GM18909 (cell line): ENCODE measurements around the gene ZNF385D.
"Not testable (repeated sequence)": the region's sequence is repeated elsewhere in the genome, so short reads cannot be mapped to it uniquely, and the experiment has no call there.

Experiments used
- ATAC-seq: cut with Tn5 transposase; IDR thresholded peaks from one replicate; pipeline ENCODE4 v1.9.1; 2021; ENCODE audit warnings: mild to moderate bottlenecking; ENCODE audit not compliant: unreplicated experiment, poor library complexity

The ZNF385D gene

DNA sequence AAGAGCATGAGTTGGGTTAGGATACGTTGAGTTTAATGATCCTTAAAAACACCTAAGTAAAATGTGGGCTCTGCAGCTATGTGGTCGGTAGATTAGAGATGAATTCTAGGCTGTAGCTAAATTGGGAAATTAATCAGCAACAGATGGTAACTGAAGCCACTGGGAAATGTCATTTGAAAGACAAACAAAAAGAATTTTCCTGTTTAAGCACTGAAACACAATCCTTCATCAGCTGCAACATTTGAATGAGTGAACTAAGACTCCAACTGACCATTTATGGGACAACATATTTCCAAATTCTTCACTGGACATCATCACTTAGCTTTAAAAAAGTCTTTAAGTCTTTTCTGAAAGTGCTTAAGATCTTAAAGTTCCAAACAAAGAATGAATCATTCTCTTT lies 226.9 kb downstream of the ZNF385D start:
- ATAC-seq, result no peak

DNA sequence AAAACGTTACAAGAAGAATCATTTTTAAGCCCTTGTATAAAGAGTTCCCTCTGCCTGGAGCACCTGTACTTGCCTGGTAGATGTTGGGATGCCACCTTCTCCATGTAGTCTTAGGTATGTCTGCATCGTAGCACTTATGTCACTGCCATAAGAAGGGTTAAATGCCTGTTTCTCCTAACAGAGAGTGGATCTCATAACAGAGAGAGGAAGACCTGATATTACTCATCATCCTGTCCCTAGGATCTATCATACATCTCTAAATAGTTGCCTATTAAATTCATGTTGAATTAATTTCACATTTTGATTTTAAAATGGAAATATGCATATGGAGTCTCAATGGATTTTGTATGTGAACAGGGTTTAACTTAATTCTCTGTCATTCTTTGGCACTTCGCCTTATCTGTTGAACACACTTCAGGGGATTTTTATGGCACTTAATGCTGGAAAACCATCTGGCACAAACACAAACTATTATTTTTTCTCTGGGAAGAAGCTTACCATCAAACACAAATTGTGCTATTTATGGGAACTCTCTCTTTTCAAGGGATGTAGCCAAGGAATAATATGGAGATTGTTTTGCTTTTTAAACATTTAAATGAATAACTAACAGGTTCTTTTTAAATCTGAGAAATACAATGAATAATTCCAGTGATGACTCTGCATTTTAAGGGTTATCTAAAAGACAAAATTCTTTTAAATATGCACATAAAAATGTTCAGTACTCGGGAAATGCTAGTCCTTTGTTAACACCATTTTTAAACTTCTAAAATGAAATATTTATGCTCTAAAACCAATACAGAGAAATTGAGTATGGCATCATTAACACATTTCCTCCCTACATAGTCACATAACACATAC lies 230.7 kb downstream of the ZNF385D start:
- ATAC-seq, result no peak

DNA sequence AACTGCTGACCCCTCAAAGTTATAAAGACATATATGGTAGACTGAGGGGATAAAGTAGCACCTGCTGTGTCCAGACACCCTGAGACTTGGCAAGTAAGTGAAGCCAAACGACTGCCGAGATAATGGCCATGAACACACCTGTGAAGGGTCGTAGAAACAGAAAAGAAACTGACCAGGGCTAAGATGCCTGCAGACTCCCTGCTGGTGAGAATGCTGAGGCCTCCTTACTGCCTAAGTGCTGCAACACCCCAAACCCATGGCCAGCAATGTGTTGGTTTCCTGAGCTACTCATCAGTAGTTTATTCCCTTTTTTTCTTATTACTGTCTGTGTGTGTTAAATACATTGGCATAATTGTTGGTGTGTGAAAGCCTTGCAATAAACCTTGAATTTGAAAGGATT lies 233.8 kb downstream of the ZNF385D start:
- no peak for ATAC-seq

DNA sequence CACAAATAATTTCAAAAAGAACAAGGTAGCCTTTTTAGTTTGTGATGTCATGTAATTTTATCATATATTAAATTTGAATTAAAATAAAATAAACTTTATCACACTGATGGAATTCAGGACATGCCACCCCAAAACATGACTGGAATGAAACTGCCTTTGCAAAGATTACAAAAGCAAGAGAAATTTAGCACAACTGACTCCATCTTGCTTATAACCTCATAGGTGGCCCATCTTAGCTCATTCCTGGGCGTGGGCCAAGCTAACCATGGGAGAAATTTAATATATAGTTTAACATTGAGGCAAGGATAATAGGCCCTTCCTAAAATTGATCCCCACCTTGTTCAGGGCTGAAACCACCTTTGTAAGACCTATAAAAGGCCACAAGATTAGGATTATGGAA lies 235.6 kb downstream of the ZNF385D start:
- ATAC-seq, result no peak

DNA sequence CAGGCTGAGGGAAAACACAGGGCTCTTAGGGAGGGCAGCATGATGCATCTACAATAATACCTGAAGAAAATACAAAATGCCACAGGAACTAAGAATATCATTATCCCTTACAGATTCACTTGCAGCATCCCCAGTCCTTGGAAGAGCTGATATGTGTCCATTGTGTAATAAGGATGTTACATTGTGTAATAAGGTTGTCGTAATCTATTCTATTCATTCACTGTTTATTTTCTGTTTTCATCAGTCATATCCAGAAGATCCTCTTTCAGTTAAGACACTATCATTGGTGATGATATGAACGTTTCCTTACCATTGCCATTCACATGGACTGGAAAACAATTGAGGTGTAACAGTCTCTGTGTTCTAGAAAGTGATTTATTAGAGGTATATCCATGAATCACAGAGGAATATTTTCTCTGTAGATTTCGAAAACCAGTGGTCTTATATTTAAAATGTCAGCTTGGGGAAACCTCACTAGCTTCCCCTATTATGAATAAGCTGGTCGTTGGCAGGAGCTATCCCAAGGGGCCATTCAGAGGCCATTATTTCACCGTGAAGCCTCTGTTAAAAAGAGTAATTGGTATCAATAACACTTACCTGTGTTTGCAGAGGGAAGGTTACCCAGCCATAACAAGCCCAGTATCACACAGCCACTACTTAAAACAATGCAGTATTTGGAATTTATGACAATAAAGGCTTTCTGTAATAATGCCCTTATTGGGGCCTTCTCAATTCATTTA lies 241.1 kb downstream of the ZNF385D start:
- no peak for ATAC-seq

DNA sequence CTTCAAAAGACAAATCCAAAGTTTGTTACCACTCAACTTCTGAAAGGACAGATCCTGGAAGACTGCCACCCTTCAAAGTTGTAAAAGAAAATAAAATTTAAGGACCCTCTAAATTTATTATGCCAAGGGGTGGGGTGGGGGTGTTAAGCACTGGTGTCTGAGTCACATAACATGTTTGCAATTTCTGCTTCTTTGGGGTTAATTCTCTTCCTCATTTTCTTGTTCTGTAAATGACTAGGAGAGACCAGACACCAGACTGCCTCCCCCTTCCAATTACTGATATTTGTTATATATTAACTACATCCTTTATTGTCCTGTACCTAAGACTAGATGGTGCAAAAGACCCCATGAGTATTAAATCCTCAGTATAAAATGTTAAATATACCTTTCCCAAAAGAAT lies 242.8 kb downstream of the ZNF385D start:
- no peak for ATAC-seq

DNA sequence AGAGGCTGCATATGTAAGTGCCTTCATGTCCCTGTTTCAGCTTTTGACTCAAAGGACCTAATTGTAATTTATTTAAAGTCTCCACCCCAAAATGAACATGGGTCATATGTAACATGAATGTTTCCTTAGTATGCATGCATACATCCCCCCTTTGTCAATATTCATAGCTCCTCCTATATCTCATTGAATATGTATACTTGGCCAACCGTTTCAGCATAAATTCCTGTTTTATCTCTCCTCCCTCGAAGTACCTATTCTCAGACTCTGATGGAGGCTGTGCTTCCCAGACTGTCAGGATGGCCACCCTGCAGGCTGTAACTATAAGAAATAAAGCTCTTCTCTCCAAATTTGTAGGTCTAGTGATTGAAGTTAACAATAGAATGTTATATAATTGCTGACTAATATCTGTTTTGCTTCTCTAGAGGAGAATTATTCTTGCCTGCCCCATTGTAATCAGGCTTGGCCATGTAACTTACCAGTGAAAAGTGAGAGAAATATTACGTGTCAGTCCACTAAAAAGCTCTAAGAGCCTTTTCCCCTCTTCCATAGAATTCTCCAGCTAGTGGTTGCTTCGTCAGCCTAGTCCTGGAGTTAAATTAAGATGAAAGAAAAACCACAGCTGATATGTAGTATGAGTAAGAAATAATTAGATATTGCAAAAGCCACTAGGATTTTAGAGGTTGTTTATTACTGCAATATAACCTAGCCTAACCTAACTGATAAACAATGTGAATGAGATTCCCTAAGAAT lies 245.1 kb downstream of the ZNF385D start:
- ATAC-seq, result no peak

DNA sequence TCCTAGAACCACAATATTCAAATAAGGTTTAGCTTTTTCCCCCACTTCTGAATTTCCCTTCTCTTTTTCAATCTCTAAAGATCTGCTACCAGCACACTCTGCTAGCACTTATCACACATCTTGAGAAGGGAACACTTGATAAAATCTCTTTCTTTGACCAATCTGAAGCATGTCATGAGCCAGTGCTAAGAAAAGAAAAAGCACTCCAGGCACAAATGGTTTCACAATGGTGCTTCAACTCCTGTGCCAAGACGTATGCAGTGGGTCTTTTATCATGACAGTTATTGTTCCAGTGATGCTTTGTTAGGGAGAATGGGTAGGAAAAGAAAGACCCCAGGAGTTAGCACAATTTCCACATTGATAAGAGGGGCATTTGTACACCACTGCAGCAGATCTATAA lies 248.4 kb downstream of the ZNF385D start:
- ATAC-seq, result no peak

DNA sequence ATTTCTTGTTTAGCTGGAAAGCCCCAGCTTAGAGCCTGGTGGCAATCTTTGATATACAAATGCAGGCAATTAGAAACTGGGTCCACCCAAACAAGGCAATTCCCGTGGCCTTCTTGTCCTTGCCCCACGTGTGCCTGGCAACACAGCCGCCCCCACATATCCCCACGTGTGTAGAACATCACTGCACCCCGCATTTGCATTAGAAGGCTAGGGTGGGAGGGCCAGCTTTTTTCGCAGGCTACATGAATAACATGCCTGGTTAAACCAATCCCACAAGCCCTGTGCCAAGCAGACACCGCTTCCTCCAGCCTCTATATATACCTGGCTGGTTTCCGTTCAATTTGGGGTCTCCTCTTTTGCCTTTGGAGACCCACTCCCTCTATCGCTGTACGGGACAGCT lies 250.2 kb downstream of the ZNF385D start:
- no peak for ATAC-seq

DNA sequence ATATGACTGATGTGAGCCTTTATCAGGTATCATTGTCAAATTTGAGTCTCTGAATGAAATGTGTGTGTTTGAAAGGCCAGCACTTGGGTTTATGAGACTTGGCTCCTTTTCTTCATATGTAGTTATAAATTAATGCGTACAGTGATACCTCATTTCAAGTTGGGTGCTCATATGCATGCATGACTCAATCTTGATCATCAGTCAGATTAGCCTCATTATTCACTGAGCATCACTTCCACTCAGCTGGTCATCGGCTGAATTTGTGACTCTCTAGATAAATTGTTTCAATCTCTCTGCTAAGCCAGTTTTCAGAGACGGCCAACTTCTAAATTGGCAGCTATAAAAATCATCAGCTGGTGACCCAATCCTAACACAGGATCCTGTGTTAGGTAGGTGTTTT lies 260.3 kb downstream of the ZNF385D start:
- ATAC-seq, result not testable (repeated sequence)

DNA sequence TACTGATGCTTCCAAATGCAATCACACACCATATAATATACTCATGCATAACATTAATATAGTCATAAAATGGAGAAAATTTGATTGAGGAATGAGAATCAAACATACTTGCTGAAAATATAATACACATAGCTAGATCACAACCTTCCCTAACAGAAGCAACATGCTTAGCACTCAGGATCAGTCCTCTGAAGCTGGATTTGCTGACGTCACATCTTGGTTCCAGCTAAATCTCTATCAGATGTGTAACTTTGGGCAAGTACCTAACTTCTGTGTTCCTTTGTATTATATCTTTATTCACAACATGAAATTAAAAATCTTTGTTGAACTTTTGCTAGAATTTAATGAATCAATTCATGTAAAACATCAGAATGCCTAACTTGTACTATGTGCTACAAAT lies 263.5 kb downstream of the ZNF385D start:
- ATAC-seq, result no peak

DNA sequence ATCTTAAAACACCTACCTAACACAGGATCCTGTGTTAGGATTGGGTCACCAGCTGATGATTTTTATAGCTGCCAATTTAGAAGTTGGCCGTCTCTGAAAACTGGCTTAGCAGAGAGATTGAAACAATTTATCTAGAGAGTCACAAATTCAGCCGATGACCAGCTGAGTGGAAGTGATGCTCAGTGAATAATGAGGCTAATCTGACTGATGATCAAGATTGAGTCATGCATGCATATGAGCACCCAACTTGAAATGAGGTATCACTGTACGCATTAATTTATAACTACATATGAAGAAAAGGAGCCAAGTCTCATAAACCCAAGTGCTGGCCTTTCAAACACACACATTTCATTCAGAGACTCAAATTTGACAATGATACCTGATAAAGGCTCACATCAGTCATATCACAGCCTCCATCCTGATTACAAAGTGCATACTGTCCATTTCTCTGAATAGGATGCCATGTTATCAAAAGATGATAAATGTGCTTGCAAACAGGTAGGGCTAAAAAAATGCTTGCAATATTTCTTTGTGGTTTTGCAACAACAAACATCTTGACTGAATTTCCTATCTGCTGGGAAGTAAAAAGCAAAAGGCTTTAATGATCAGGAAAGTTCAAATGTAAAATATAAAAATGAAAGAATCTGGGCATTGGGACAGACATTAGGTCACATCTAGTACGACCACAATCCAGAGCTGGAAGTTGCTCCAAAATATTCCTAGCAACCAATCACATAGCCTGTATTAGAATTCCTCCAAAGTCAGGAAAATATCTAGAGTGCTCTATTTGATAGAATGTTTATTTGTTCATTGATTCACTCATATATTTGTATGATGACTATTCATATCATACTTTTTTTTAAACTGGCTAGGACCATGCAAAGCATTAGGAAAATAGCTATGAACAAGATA lies 264.7 kb downstream of the ZNF385D start:
- ATAC-seq, result not testable (repeated sequence)

DNA sequence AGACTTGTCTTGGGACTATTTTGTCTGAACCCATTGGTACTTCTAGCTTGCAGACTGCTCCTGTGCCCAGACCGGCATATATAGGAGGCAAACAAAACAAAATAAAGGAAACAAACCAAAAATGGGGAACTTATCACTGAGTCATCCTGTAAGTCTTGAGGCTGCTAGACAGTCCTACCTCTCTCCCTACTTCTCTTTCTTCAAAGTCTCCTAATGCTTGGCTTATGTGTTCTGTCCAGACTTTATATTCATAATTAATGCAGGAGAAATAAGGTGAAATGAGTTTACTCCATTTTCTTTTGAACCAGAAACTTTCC lies 266.2 kb downstream of the ZNF385D start:
- ATAC-seq, result no peak

DNA sequence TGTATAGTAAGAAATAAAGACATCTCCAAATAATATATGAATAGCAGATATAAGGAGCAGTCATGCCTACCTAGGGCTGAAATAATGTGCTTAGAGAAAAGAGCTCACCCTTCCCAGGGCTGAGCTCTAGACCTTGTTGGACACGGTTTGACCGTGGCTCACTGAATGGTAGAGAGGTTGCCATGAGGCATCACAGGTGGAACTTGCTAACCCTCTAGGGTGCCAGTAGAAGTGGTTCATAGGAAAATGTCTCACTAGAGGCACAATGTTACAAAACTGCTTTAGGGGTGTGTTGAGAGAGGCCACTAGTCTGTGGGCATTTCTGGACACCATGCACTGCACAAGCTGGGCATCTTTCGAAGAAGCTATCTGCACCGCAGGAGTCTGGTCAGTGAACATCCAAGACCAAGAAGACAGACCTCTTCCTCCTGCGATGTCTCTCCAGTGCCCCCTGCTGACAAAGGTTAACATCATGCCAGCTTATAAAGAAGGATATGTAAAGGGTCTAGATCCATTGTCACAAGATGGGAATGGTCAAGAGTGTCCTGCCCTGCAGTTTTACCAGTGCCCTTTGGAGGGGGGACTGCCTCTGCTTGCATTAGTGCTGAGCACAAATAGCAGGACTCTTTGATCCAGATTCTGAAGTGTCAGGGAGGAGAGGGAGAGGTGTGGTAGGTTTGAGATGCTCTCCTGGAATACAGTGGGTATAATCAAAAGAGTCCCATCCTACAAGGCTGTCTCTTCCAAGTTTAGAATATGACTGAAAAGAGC lies 266.8 kb downstream of the ZNF385D start:
- ATAC-seq, result peak; percentile 64

DNA sequence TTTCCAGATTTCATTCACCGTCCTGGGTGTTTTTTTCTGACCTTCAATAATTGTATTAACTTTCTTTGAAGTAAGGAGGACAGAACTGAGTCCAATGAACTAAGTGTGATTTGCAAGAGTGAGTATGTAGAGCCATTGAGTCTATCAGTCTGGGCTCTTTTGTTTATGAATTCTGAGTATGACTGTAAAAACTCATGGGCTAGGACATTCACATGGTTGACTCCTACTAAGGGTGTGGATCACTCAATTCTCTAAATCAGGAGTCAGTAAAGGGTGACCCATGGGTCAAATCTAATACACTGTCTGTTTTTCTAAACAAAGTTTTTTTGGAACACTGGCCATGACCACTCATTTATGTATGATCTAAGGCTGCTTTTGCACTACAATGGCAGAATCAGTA lies 269.0 kb downstream of the ZNF385D start:
- no peak for ATAC-seq

DNA sequence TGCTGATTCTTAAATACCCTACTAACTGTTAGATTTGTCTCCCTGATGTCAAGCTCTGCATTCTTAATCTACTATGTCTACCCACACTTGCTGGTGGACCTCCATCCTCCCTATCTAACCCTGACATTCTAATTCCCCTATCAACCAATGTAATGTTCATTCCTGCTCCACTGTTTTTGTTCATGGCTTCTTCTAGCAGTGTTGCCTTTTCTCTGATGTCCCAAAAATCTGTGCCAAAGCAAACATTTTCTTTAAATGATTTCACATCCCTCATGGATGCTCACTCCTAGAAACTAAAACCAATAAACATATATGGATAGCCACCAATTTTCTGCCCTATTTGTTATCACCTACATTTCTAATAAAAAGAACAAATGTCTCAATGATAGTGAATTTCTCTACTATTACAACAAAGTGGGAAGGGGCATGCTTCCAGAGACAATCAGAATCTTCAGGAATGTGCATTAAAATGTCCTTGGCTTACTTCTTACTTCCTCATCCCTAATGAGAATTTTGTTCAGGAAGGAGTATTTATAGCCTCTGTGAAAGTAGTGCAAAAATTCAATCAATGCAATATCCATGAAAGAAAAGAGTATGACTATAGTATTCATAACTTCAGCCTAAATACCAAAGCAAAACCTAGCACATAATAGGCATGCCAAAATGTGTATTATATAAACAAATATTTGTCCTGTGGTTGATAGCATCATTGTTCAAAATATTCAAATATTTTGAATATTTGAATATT lies 273.3 kb downstream of the ZNF385D start:
- no peak for ATAC-seq

DNA sequence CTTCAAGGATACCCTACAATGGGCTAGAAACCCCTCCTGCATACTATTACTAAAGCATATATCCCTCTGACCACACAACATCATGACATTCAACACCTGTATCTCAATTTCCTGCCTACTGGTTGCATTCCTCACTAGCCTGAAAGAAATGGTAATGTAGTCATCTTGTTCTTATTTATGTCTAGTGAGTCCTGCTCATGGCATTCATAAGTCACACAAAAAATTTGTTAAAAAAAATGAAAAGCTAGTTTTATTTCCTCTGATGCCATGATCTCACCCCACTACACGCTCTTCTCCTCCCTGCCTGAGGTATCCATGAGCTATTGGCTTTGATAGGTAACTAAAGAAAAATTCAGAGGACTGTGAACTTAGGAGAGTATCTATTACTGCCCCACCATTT lies 284.5 kb downstream of the ZNF385D start:
- no peak for ATAC-seq

DNA sequence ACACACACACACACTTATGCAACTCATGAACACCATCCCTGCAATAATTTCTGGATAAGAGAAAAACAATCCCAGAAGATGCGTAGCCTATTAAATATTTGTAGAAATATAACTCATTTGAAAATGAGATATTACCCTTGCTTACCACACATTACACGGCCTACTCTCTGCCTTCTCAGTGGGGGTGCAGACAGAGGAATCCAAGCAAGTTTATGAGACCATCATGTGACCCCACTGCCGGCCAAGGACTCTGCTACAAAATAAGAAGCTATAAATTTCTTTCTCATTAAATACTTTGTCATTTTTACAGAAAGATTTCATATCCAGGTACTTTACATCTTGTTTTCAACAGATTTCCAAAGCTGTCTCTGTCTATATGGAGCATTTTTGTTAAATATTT lies 286.3 kb downstream of the ZNF385D start:
- ATAC-seq, result no peak

DNA sequence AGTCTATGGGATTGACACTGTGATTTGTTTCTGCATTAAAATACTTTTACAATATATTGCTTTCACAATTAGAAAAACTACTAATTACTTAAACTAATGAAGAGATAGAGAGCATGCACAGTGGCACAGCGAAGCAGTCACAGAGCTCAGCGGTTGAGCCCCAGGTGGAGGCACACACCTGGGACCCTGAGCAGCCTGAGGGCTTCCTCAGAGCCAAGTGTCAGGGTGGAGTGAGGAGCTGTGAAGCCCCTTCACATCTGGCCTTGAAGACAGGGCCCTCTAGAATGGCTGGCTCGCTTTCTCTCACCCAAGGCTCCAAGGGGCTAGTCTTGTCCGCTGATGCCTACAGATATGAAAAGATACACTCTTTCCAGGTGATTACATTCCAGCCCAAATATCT lies 287.7 kb downstream of the ZNF385D start:
- no peak for ATAC-seq
